DOHH2 (cell line): ENCODE measurements around the gene ANKRD39.

ENCODE experiments used
- EZH2phosphoT487 ChIP-seq: fragments of 200-600 bp; sonication (generic); IDR thresholded peaks from 2 replicates; pipeline ENCODE4 v1.6.1; 2017; ENCODE audit warnings: borderline replicate concordance, mild to moderate bottlenecking, antibody characterized with exemption, low read length, moderate library complexity, mixed read lengths
- TF ChIP-seq, protein P1 (sequence below): fragments of 200-600 bp; sonication (generic); IDR thresholded peaks from one replicate; pipeline ENCODE4 v1.5.1; 2014; ENCODE audit warnings: antibody characterized with exemption, mild to moderate bottlenecking, low read depth, low read length; ENCODE audit not compliant: poor library complexity, severe bottlenecking

DNA sequence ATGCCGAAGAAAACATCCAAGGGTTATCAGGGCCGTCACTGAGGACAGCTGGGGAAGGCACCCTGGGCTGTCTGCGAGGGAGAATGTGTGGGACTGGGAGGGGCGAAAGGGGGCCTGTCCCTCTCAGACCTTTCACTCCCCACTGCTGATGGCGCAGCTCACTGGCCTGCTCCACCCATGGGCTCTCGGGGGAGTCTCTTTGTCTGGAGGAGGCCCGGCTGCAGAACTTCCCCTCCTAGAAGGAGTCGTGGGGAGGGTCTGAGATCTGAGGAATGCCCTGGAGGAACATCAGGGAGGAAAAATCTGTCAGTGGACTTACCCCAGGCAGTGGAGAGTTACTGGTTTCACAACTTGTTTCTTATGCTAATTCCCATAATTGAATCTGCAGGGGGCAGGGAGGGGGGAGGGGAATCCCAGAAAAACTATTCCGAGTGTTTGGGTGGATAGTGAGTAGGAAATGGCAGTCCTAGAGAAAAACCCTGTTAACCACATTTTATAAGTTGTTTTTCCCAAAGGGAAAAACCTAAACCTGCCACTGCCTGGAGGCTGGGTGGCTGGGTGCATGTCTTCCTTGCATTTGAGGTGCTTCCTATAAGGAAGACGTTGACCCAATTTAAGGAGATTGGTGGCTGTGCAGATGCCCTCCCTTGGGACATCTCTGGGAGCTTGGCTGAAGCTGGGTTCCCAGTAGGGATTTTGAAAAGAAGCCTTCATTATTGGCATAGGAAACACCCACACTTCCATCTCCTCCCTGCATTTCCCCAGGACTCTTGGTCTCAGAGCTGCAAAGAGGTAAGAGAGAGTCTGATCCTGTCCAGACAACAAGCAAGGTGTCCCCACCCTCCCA lies 23.8 kb upstream of the ANKRD39 start:
- TF ChIP-seq, protein P1, sequence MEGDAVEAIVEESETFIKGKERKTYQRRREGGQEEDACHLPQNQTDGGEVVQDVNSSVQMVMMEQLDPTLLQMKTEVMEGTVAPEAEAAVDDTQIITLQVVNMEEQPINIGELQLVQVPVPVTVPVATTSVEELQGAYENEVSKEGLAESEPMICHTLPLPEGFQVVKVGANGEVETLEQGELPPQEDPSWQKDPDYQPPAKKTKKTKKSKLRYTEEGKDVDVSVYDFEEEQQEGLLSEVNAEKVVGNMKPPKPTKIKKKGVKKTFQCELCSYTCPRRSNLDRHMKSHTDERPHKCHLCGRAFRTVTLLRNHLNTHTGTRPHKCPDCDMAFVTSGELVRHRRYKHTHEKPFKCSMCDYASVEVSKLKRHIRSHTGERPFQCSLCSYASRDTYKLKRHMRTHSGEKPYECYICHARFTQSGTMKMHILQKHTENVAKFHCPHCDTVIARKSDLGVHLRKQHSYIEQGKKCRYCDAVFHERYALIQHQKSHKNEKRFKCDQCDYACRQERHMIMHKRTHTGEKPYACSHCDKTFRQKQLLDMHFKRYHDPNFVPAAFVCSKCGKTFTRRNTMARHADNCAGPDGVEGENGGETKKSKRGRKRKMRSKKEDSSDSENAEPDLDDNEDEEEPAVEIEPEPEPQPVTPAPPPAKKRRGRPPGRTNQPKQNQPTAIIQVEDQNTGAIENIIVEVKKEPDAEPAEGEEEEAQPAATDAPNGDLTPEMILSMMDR, result no peak
- TF ChIP-seq EZH2phosphoT487, result no peak
